DND-41 (cell line): Measurements from ENCODE around the gene ANG.

Experiments
- ATAC-seq: fragments of 200-7000 bp; cut with Tn5 transposase; 3 replicates; pipeline ENCODE4 v1.9.1; 2021; ENCODE audit warnings: low read depth; ENCODE audit not compliant: insufficient read depth
- DNase-seq: peaks from one replicate; pipeline ENCODE4 v3.0.0-alpha.2; 2020
- H2AFZ ChIP-seq: 2 replicates; pipeline ENCODE4 v1.6.0; 2012; ENCODE audit warnings: low read depth, low read length
- H3K27ac ChIP-seq: 2 replicates; pipeline ENCODE4 v1.5.1; 2012; ENCODE audit warnings: low read length, inconsistent platforms
- H3K27me3 ChIP-seq: fragments of 200-600 bp; sonication (generic); 2 replicates; pipeline ENCODE4 v1.6.0; 2012; ENCODE audit warnings: low read length, mild to moderate bottlenecking, inconsistent platforms; ENCODE audit not compliant: insufficient read depth, poor library complexity
- H3K36me3 ChIP-seq: 2 replicates; pipeline ENCODE4 v1.5.1; 2012; ENCODE audit warnings: low read length, inconsistent platforms; ENCODE audit not compliant: insufficient read depth
- H3K4me1 ChIP-seq: 2 replicates; pipeline ENCODE4 v1.5.1; 2012; ENCODE audit warnings: mild to moderate bottlenecking, low read length; ENCODE audit not compliant: insufficient read depth
- H3K4me2 ChIP-seq: 2 replicates; pipeline ENCODE4 v1.6.0; 2012; ENCODE audit warnings: mild to moderate bottlenecking, moderate library complexity, low read length, inconsistent platforms; ENCODE audit not compliant: insufficient read depth
- H3K4me3 ChIP-seq, 2 experiments: fragments of 200-600 bp in 1 of 2; shearing (Covaris generic) in 1 of 2; 2 replicates each; pipeline ENCODE4 v1.5.1; 2012 to 2016; ENCODE audit warnings: inconsistent platforms in 2 of 2, low read length in 2 of 2, mild to moderate bottlenecking in 2 of 2, low read depth in 1 of 2, moderate library complexity in 1 of 2
- H3K79me2 ChIP-seq: 2 replicates; pipeline ENCODE4 v1.6.0; 2012; ENCODE audit warnings: low read length, inconsistent platforms; ENCODE audit not compliant: insufficient read depth
- H3K9ac ChIP-seq: 2 replicates; pipeline ENCODE4 v1.6.0; 2012; ENCODE audit warnings: low read depth, mild to moderate bottlenecking, inconsistent platforms, low read length, moderate library complexity
- H3K9me3 ChIP-seq: 2 replicates; pipeline ENCODE4 v1.5.1; 2012; ENCODE audit warnings: low read length, moderate library complexity, mild to moderate bottlenecking, inconsistent platforms; ENCODE audit not compliant: insufficient read depth, severe bottlenecking
- H4K20me1 ChIP-seq: 2 replicates; pipeline ENCODE4 v1.6.0; 2012; ENCODE audit warnings: low read length; ENCODE audit not compliant: insufficient read depth
- EZH2 ChIP-seq: IDR thresholded peaks from 3 replicates; pipeline ENCODE4 v1.6.1; 2012; ENCODE audit warnings: borderline replicate concordance, low read depth, mild to moderate bottlenecking, moderate library complexity, low read length, inconsistent platforms; ENCODE audit not compliant: severe bottlenecking
- TF ChIP-seq, protein P1 (sequence below): IDR thresholded peaks from 2 replicates; pipeline ENCODE4 v1.5.1; 2012; ENCODE audit warnings: borderline replicate concordance, low read length, moderate library complexity, mild to moderate bottlenecking; ENCODE audit not compliant: poor library complexity, severe bottlenecking; ENCODE audit errors: extremely low read depth

ANG gene

DNA sequence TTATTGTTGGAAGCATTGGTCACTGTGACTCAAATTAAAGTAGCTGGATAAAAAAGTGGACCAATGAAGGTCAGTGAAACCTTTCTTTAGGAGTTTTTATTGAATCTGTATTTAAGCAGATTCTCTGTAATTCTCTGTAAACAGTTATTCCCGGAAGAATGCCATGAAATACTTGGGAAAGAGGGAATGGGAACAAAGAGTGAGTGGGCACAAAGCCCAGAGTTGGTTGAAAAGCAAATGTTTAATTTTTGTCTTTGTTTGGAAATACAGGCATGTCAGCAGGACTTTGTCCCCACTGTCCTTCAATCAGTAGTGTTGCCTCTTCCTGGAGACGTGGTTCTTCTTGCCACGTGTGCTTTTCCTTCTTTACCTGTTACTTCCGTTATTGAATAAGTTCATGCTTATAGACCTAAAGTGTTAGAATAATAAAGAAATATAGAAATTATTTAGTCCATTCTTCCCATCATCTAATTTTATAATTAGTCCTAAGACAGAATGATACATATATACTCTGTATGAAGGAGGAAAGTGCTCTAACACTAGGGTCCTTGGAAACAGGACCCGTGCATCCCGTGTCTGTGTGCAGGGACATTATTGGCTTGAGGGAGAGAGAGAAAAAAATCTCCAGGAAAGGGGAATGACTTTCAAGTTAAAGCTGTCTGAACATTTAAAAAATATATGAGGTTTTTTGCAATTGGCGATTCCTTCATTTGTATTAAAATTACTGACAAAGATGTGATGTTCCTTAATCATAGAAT is 2.0 kb upstream of the ANG start:
- H3K27me3 ChIP-seq = no peaks in the 10 kb centered on the region
- ATAC-seq = no peak
- DNase-seq = no peak
- no peaks in the 10 kb centered on the region for H4K20me1 ChIP-seq
- no peak overlapping the region for H2AFZ ChIP-seq
- H3K9me3 ChIP-seq = no peaks in the 10 kb centered on the region
- no peak overlapping the region for H3K9ac ChIP-seq
- H3K27ac ChIP-seq = no peak overlapping the region
- no peaks in the 10 kb centered on the region for H3K79me2 ChIP-seq
- peaks cover 41% of the 10 kb centered on the region for H3K4me1 ChIP-seq
- H3K4me3 ChIP-seq = no peak overlapping the region
- no peak overlapping the region for H3K4me2 ChIP-seq
- H3K36me3 ChIP-seq = no peaks in the 10 kb centered on the region
- TF ChIP-seq EZH2 = no peak
- TF ChIP-seq, protein P1, sequence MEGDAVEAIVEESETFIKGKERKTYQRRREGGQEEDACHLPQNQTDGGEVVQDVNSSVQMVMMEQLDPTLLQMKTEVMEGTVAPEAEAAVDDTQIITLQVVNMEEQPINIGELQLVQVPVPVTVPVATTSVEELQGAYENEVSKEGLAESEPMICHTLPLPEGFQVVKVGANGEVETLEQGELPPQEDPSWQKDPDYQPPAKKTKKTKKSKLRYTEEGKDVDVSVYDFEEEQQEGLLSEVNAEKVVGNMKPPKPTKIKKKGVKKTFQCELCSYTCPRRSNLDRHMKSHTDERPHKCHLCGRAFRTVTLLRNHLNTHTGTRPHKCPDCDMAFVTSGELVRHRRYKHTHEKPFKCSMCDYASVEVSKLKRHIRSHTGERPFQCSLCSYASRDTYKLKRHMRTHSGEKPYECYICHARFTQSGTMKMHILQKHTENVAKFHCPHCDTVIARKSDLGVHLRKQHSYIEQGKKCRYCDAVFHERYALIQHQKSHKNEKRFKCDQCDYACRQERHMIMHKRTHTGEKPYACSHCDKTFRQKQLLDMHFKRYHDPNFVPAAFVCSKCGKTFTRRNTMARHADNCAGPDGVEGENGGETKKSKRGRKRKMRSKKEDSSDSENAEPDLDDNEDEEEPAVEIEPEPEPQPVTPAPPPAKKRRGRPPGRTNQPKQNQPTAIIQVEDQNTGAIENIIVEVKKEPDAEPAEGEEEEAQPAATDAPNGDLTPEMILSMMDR = no peak

DNA sequence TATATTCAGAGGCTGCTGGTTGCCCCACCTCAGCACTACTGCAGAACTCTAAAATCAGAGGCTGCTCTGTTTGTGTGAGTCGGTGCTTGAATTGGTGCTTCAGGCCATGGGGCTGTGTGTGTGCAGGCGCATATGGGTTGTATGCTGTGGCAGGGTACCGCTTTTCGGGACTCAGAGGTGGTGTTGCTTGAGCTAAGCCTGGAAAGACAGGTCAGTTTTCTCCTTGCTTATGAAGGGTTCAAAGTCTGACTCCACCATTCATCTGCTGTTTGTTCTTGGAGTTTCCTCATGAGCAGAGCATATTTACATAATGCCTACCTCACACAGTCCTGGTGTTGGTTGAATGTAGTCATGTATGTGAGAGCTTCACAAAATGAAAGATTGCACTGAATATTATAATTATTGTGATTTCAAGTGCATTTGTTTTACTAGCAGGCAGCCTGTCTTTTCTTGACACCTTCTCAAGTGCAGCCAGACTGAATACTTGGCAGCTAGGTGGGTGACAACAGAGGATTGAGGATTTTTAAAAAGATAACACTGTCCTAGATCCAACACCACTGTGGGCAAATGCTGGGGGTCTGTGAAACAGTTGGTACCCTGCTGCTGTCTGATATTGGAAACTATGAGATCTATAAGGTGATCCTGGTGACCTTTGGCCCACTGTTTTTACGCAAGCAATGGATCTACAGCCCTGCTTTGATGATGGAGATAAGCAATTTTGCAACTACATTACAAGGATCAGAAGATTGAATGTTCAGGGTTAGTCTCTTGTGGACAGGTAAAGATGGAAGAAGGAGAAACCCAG is 1.0 kb upstream of the ANG start:
- no peak overlapping the region for H3K4me2 ChIP-seq
- no peaks in the 10 kb centered on the region for H3K9me3 ChIP-seq
- no peak overlapping the region for H3K27ac ChIP-seq
- H3K4me3 ChIP-seq = no peak overlapping the region
- H4K20me1 ChIP-seq = no peaks in the 10 kb centered on the region
- no peaks in the 10 kb centered on the region for H3K79me2 ChIP-seq
- H3K27me3 ChIP-seq = no peaks in the 10 kb centered on the region
- no peak overlapping the region for H2AFZ ChIP-seq
- no peak overlapping the region for H3K9ac ChIP-seq
- ATAC-seq (no peak), DNase-seq (no peak)
- no peak for TF ChIP-seq EZH2
- TF ChIP-seq, protein P1 = no peak
- H3K4me1 ChIP-seq = peaks cover 33% of the 10 kb centered on the region
- H3K36me3 ChIP-seq = no peaks in the 10 kb centered on the region

- peak; percentile 98 for ATAC-seq
- Histone ChIP-seq H3K9me3 (no peaks in the 10 kb centered on the region), H3K79me2 (no peaks in the 10 kb centered on the region), H3K9ac (no peak overlapping the region), H3K4me1 (peaks cover 16% of the 10 kb centered on the region), H3K27ac (no peak overlapping the region), H3K36me3 (no peaks in the 10 kb centered on the region), H3K27me3 (no peaks in the 10 kb centered on the region), H3K4me2 (peak overlapping the region; percentile 34), H3K4me3 (no peak overlapping the region), H2AFZ (peak overlapping the region; percentile 71), H4K20me1 (no peaks in the 10 kb centered on the region)
- DNase-seq = peak; percentile 60
- TF ChIP-seq, protein P1 = peak; percentile 96
- no peak for TF ChIP-seq EZH2
These were observed 2.5 kb downstream of the ANG start for GRCh38 chr14:20690848-20691640.
